Putamen (tissue), 1 donor: Measurements from ENCODE around the gene RAD51AP2.

Source experiments
- DNase-seq: peaks from one replicate; pipeline ENCODE4 v3.0.0-alpha.2; 2016; ENCODE audit warnings: low spot score

RAD51AP2 gene

GRCh38 chr2:17470855-17471641 lies 47.2 kb downstream of the RAD51AP2 start:
- DNase-seq = no peak

- DNase-seq = no peak
Measured at GRCh38 chr2:17461087-17461475, 57.2 kb downstream of the RAD51AP2 start.
